Suprapubic skin (tissue), 4 donors: ENCODE measurements around the gene FOXL3.

Experiments used
- CTCF ChIP-seq, 2 donors: fragments of 200-600 bp in 1 of 2; fragments of 450-650 bp in 1 of 2; sonication (generic) in 1 of 2; IDR thresholded peaks; one replicate each; pipeline ENCODE4 v1.5.1; 2016 to 2019; ENCODE audit warnings: antibody characterized with exemption in 2 of 2, mild to moderate bottlenecking in 1 of 2, moderate library complexity in 1 of 2
- EP300 ChIP-seq: sonication (generic); formaldehyde crosslinking; IDR thresholded peaks from one replicate; pipeline ENCODE4 v1.6.1; 2017; ENCODE audit warnings: antibody characterized with exemption
- POLR2A ChIP-seq, 2 donors: fragments of 450-650 bp; IDR thresholded peaks; one replicate each; pipeline ENCODE4 v1.6.1; 2017; ENCODE audit warnings: antibody characterized with exemption in 2 of 2, mild to moderate bottlenecking in 2 of 2, moderate library complexity in 2 of 2
- POLR2AphosphoS5 ChIP-seq, 3 donors: sonication (generic); formaldehyde crosslinking; IDR thresholded peaks; one replicate each; pipeline ENCODE4 v1.6.1; 2017; ENCODE audit warnings: antibody characterized with exemption in 3 of 3

- TF ChIP-seq CTCF (IDR thresholded peaks at IDR 0.05) = no peak
- no peak for TF ChIP-seq POLR2A (IDR thresholded peaks at IDR 0.05)
- no peak for TF ChIP-seq EP300
- TF ChIP-seq POLR2AphosphoS5 (IDR thresholded peaks at IDR 0.05) = no peak
Observed at GRCh38 chr7:311796-312195, 21.8 kb downstream of the FOXL3 start.
